ENCODE results near the gene PTPN4.

- TF ChIP-seq ZNF274 (IDR thresholded peaks at IDR 0.05; ENCODE audit: low read depth, low read length) (no peak), YY1 (IDR thresholded peaks at IDR 0.05; ENCODE audit: insufficient read depth, insufficient read length) (no peak)
Observed at GRCh38 chr2:120029672-120030640, 270.2 kb downstream of the PTPN4 start.

All from NT2/D1 (cell line).